OCI-LY7 (cell line): ENCODE measurements around the gene PPM1H. TPM values are rescaled to one million over a fixed set of nuclear protein-coding genes. Genes with fewer than 3 reads are reported as not detected.

ENCODE experiments used
- BruUV-seq: library from RNA; stranded (reverse); fragments of 400-500 nt; replicated peaks from 2 replicates; lab custom pipeline; 2021; lab: Mats Ljungman, UMichigan
- CTCF ChIA-PET: fragments of 300-600 bp; sonication (Branson Sonifier 250); formaldehyde crosslinking; loops from one replicate; lab custom pipeline; 2022; ENCODE audit warnings: antibody characterized with exemption; ENCODE audit not compliant: unreplicated experiment; lab: Charles Lee
- POLR2A ChIA-PET: fragments of 300-600 bp; sonication (Branson Sonifier 250); formaldehyde crosslinking; loops from one replicate; lab custom pipeline; 2022; ENCODE audit warnings: antibody characterized with exemption; lab: Charles Lee
- DNase-seq: peaks from one replicate; pipeline ENCODE4 v3.0.0-alpha.2; 2015; ENCODE audit warnings: low spot score
- H2AFZ ChIP-seq: fragments of 200-600 bp; sonication (generic), shearing (Covaris generic); 2 replicates; pipeline ENCODE4 v1.6.1; 2014; ENCODE audit warnings: mild to moderate bottlenecking, antibody characterized with exemption, low read length, moderate library complexity
- H3K27ac ChIP-seq: fragments of 200-600 bp; sonication (generic); 2 replicates; pipeline ENCODE4 v1.5.1; 2014; ENCODE audit warnings: mixed run types, low read depth, mild to moderate bottlenecking, moderate library complexity, low read length, inconsistent platforms; ENCODE audit not compliant: poor library complexity, severe bottlenecking
- H3K36me3 ChIP-seq: fragments of 200-600 bp; sonication (generic); 2 replicates; pipeline ENCODE4 v1.6.1; 2014; ENCODE audit warnings: mild to moderate bottlenecking, antibody characterized with exemption, low read length, moderate library complexity, mixed read lengths; ENCODE audit not compliant: insufficient read depth
- H3K4me1 ChIP-seq: fragments of 200-600 bp; sonication (generic); 2 replicates; pipeline ENCODE4 v1.5.1; 2014; ENCODE audit warnings: mild to moderate bottlenecking, low read length; ENCODE audit not compliant: insufficient read depth, poor library complexity, severe bottlenecking
- H3K4me2 ChIP-seq: fragments of 200-600 bp; sonication (generic); 2 replicates; pipeline ENCODE4 v1.6.1; 2014; ENCODE audit warnings: mild to moderate bottlenecking, low read length
- H3K4me3 ChIP-seq: fragments of 200-600 bp; sonication (generic); 2 replicates; pipeline ENCODE4 v1.5.1; 2014; ENCODE audit warnings: mild to moderate bottlenecking, low read depth, low read length; ENCODE audit not compliant: poor library complexity, severe bottlenecking
- H3K79me2 ChIP-seq: fragments of 200-600 bp; sonication (generic); 2 replicates; pipeline ENCODE4 v1.6.1; 2016; ENCODE audit warnings: low read depth, mild to moderate bottlenecking, low read length, moderate library complexity, mixed read lengths; ENCODE audit not compliant: insufficient read depth
- H3K9me2 ChIP-seq: fragments of 200-600 bp; sonication (generic); 2 replicates; pipeline ENCODE4 v1.6.1; 2016; ENCODE audit warnings: mild to moderate bottlenecking, low read length, mixed read lengths; ENCODE audit not compliant: insufficient read depth
- H3K9me3 ChIP-seq: fragments of 200-600 bp; sonication (generic); 2 replicates; pipeline ENCODE4 v1.6.1; 2014; ENCODE audit warnings: mild to moderate bottlenecking, mixed run types, low read length, mixed read lengths
- H4K20me1 ChIP-seq: fragments of 200-600 bp; sonication (generic); 2 replicates; pipeline ENCODE4 v1.6.1; 2014; ENCODE audit warnings: mild to moderate bottlenecking, antibody characterized with exemption, low read length, moderate library complexity, mixed read lengths; ENCODE audit not compliant: insufficient read depth
- CTCF ChIP-seq: fragments of 200-600 bp; sonication (generic); conservative IDR thresholded peaks from 2 replicates; pipeline ENCODE4 v1.5.1; 2014; ENCODE audit warnings: mild to moderate bottlenecking, antibody characterized with exemption, low read length, moderate library complexity, mixed read lengths
- EZH2phosphoT487 ChIP-seq: fragments of 200-600 bp; sonication (generic); IDR thresholded peaks from 2 replicates; pipeline ENCODE4 v1.6.1; 2018; ENCODE audit warnings: low read depth, borderline replicate concordance, mild to moderate bottlenecking, mixed run types, antibody characterized with exemption, low read length, moderate library complexity, mixed read lengths
- intact Hi-C: fragments of 100-400 bp; cut with micrococcal nuclease; formaldehyde crosslinking; loops from one replicate; pipeline ENCODE4 v1.10.0; 2022; ENCODE audit not compliant: unreplicated experiment
- total RNA-seq, 2 experiments: library from RNA; depleted of rRNA in 1 of 2; stranded (reverse); fragments of >200 nt in 1 of 2; shearing (Covaris generic) in 1 of 2; gene quantifications; 2 replicates each; pipeline ENCODE4 v1.2.3, GENCODE V29; 2014 to 2022

Gene PPM1H
- total RNA-seq, 2 experiments from 2014 or later: 2.0 to 3.4 TPM

- TF ChIP-seq EZH2phosphoT487 (no peak), CTCF (no peak)
- CTCF ChIA-PET: no interaction called here
- POLR2A ChIA-PET: no interaction called here
- H4K20me1 ChIP-seq: no peaks in the 10 kb centered on the region
- no peaks in the 10 kb centered on the region for H3K9me3 ChIP-seq
- no peak for DNase-seq
- H3K4me3 ChIP-seq: no peak overlapping the region
- no peaks in the 10 kb centered on the region for H3K36me3 ChIP-seq
- no peaks in the 10 kb centered on the region for H3K4me1 ChIP-seq
- no peak overlapping the region for H3K4me2 ChIP-seq
- H3K79me2 ChIP-seq: no peaks in the 10 kb centered on the region
- no peaks in the 10 kb centered on the region for H3K9me2 ChIP-seq
- H2AFZ ChIP-seq: no peak overlapping the region
- BruUV-seq: no TSS peak
- no peak overlapping the region for H3K27ac ChIP-seq
- intact Hi-C loops: no loop called here
These were observed 163.1 kb downstream of the PPM1H start for GRCh38 chr12:62771828-62772227.

GRCh38 chr12:62770381-62770780, 164.6 kb downstream of the PPM1H start:
- H3K79me2 ChIP-seq: no peaks in the 10 kb centered on the region
- DNase-seq: no peak
- H3K4me2 ChIP-seq: no peak overlapping the region
- H4K20me1 ChIP-seq: no peaks in the 10 kb centered on the region
- ChIA-PET CTCF (no interaction called here), POLR2A (interaction anchor here (0.7 to 2.3 kb wide), 5 partner anchors 10 to 378 kb away, joined by 3 to 6 read pairs (median 4); no protein-coding TSS in a partner anchor)
- no peaks in the 10 kb centered on the region for H3K9me3 ChIP-seq
- H3K36me3 ChIP-seq: no peaks in the 10 kb centered on the region
- TF ChIP-seq CTCF: no peak
- no peak for TF ChIP-seq EZH2phosphoT487
- no peaks in the 10 kb centered on the region for H3K4me1 ChIP-seq
- no peaks in the 10 kb centered on the region for H3K9me2 ChIP-seq
- no peak overlapping the region for H2AFZ ChIP-seq
- no TSS peak for BruUV-seq
- no peak overlapping the region for H3K4me3 ChIP-seq
- no peak overlapping the region for H3K27ac ChIP-seq
- intact Hi-C loops: no loop called here

- TF ChIP-seq EZH2phosphoT487 (no peak), CTCF (no peak)
- H3K79me2 ChIP-seq: no peaks in the 10 kb centered on the region
- no peak overlapping the region for H3K27ac ChIP-seq
- H3K4me3 ChIP-seq: no peak overlapping the region
- H2AFZ ChIP-seq: no peak overlapping the region
- no peak for DNase-seq
- H3K9me2 ChIP-seq: no peaks in the 10 kb centered on the region
- no peak overlapping the region for H3K4me2 ChIP-seq
- intact Hi-C loops: no loop called here
- H4K20me1 ChIP-seq: no peaks in the 10 kb centered on the region
- H3K9me3 ChIP-seq: no peaks in the 10 kb centered on the region
- H3K36me3 ChIP-seq: no peaks in the 10 kb centered on the region
- H3K4me1 ChIP-seq: no peaks in the 10 kb centered on the region
- ChIA-PET POLR2A (interaction anchor here (0.6 to 2.3 kb wide), 3 partner anchors 11 to 1053 kb away, joined by 3 to 6 read pairs (median 4); no protein-coding TSS in a partner anchor), CTCF (no interaction called here)
- no TSS peak for BruUV-seq
These were observed 165.8 kb downstream of the PPM1H start for GRCh38 chr12:62769076-62769619.
